ENCODE measurements around the gene APOBEC3G.
"Not testable (repeated sequence)": the region's sequence is repeated elsewhere in the genome, so short reads cannot be mapped to it uniquely, and the experiment has no call there.

DNA sequence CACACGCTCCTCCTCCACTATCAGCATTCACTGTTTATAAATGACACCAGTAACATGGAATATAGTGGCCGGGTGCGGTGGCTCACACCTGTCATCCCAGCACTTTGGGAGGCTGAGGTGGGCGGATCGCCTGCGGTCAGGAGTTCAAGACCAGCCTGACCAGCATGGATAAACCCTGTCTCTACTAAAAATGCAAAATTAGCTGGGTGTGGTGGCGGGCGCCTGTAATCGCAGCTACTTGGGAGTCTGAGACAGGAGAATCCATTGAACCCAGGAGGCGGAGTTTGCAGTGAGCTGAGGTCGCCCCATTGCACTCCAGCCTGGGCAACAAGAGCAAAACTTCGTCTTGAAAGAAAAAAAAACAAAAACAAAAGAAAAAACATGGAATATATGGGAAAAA lies 837 bp downstream of the APOBEC3G start:
- TF ChIP-seq POLR2A, POLR2AphosphoS5 (IDR thresholded peaks at IDR 0.05; ENCODE audit: low read depth, low read length): not testable (repeated sequence)
